ENCODE results near the gene PAPSS1.

DNA sequence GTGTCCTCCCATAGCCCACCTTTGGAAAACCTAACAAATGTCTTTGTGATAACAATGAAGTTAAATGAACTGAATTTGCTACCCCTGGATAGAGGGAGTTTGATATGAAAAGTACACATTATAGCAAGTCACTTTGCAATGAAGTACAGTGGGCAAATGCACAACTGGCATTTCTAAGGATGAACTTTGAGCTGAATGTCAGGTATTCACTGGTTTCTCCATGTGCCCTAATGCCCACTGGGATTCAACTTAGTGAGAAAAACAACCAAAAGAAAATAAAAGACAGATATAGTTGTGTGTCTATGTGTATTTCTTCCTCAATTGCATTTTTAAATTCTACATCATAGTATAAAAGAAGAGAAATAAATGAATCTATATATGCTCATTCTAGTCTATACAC lies 51.0 kb downstream of the PAPSS1 start:
- TF ChIP-seq, protein P1, sequence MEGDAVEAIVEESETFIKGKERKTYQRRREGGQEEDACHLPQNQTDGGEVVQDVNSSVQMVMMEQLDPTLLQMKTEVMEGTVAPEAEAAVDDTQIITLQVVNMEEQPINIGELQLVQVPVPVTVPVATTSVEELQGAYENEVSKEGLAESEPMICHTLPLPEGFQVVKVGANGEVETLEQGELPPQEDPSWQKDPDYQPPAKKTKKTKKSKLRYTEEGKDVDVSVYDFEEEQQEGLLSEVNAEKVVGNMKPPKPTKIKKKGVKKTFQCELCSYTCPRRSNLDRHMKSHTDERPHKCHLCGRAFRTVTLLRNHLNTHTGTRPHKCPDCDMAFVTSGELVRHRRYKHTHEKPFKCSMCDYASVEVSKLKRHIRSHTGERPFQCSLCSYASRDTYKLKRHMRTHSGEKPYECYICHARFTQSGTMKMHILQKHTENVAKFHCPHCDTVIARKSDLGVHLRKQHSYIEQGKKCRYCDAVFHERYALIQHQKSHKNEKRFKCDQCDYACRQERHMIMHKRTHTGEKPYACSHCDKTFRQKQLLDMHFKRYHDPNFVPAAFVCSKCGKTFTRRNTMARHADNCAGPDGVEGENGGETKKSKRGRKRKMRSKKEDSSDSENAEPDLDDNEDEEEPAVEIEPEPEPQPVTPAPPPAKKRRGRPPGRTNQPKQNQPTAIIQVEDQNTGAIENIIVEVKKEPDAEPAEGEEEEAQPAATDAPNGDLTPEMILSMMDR (IDR thresholded peaks at IDR 0.05; ENCODE audit: poor library complexity, severe bottlenecking), result no peak
- TF ChIP-seq EP300 (conservative IDR thresholded peaks at IDR 0.05; ENCODE audit: poor library complexity, severe bottlenecking) (no peak), RAD21 (conservative IDR thresholded peaks at IDR 0.05) (no peak), TAF1 (IDR thresholded peaks at IDR 0.05; ENCODE audit: low read depth) (no peak), POLR2AphosphoS5 (IDR thresholded peaks at IDR 0.05) (no peak), EZH2 (IDR thresholded peaks at IDR 0.05; ENCODE audit: borderline replicate concordance, insufficient read depth, low read length, poor library complexity, severe bottlenecking) (no peak), SMC3 (conservative IDR thresholded peaks at IDR 0.05; ENCODE audit: poor library complexity) (no peak), MXI1 (conservative IDR thresholded peaks at IDR 0.05; ENCODE audit: poor library complexity, severe bottlenecking) (no peak)
- TF ChIP-seq, protein P2, sequence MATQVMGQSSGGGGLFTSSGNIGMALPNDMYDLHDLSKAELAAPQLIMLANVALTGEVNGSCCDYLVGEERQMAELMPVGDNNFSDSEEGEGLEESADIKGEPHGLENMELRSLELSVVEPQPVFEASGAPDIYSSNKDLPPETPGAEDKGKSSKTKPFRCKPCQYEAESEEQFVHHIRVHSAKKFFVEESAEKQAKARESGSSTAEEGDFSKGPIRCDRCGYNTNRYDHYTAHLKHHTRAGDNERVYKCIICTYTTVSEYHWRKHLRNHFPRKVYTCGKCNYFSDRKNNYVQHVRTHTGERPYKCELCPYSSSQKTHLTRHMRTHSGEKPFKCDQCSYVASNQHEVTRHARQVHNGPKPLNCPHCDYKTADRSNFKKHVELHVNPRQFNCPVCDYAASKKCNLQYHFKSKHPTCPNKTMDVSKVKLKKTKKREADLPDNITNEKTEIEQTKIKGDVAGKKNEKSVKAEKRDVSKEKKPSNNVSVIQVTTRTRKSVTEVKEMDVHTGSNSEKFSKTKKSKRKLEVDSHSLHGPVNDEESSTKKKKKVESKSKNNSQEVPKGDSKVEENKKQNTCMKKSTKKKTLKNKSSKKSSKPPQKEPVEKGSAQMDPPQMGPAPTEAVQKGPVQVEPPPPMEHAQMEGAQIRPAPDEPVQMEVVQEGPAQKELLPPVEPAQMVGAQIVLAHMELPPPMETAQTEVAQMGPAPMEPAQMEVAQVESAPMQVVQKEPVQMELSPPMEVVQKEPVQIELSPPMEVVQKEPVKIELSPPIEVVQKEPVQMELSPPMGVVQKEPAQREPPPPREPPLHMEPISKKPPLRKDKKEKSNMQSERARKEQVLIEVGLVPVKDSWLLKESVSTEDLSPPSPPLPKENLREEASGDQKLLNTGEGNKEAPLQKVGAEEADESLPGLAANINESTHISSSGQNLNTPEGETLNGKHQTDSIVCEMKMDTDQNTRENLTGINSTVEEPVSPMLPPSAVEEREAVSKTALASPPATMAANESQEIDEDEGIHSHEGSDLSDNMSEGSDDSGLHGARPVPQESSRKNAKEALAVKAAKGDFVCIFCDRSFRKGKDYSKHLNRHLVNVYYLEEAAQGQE (IDR thresholded peaks at IDR 0.05; ENCODE audit: borderline replicate concordance), result no peak

Measured in neural cell (in vitro differentiated cells).